A673 (cell line): ENCODE results near the gene FBXW12. TPM values are rescaled to one million over a fixed set of nuclear protein-coding genes. Genes with fewer than 3 reads are reported as not detected.

ENCODE experiments used
- BruUV-seq: library from RNA; stranded (reverse); fragments of 400-500 nt; replicated peaks from 2 replicates; lab custom pipeline; 2021; lab: Mats Ljungman, UMichigan
- CTCF ChIA-PET: fragments of 300-600 bp; sonication (Branson Sonifier 250); formaldehyde crosslinking; loops from one replicate; lab custom pipeline; 2022; ENCODE audit warnings: antibody characterized with exemption; lab: Charles Lee
- POLR2A ChIA-PET: fragments of 300-600 bp; sonication (Branson Sonifier 250); formaldehyde crosslinking; loops from one replicate; lab custom pipeline; 2022; ENCODE audit warnings: antibody characterized with exemption; ENCODE audit not compliant: low non-redundant PET; lab: Charles Lee
- DNase-seq: peaks from one replicate; pipeline ENCODE4 v3.0.0-alpha.2; 2015; ENCODE audit warnings: low spot score
- H3K27ac ChIP-seq: fragments of 200-600 bp; sonication (generic); 2 replicates; pipeline ENCODE4 v1.5.1; 2016; ENCODE audit warnings: mixed run types, low read depth, mild to moderate bottlenecking, mixed read lengths, antibody characterized with exemption, low read length; ENCODE audit not compliant: poor library complexity, severe bottlenecking
- H3K27me3 ChIP-seq: fragments of 200-600 bp; sonication (generic); replicated peaks from 2 replicates; pipeline ENCODE4 v1.6.1; 2017; ENCODE audit warnings: mixed run types, low read depth, mild to moderate bottlenecking, mixed read lengths, antibody characterized with exemption, low read length; ENCODE audit not compliant: insufficient read depth, poor library complexity
- H3K36me3 ChIP-seq: fragments of 200-600 bp; sonication (generic); 2 replicates; pipeline ENCODE4 v1.6.1; 2016; ENCODE audit warnings: mixed run types, mild to moderate bottlenecking, mixed read lengths, antibody characterized with exemption, low read length; ENCODE audit not compliant: insufficient read depth, poor library complexity, severe bottlenecking
- H3K4me1 ChIP-seq: fragments of 200-600 bp; sonication (generic); 2 replicates; pipeline ENCODE4 v1.6.1; 2017; ENCODE audit warnings: mixed run types, mild to moderate bottlenecking, mixed read lengths, antibody characterized with exemption, low read length; ENCODE audit not compliant: insufficient read depth, poor library complexity, severe bottlenecking
- H3K4me3 ChIP-seq: fragments of 200-600 bp; sonication (generic); 2 replicates; pipeline ENCODE4 v1.5.1; 2016; ENCODE audit warnings: low read depth, mixed run types, mild to moderate bottlenecking, mixed read lengths, low read length; ENCODE audit not compliant: poor library complexity, severe bottlenecking
- H3K9me3 ChIP-seq: fragments of 200-600 bp; sonication (generic); 2 replicates; pipeline ENCODE4 v1.6.1; 2016; ENCODE audit warnings: mixed run types, low read depth, mild to moderate bottlenecking, mixed read lengths, antibody characterized with exemption, low read length; ENCODE audit not compliant: poor library complexity, severe bottlenecking
- CTCF ChIP-seq: fragments of 300-800, 200-600 bp; sonication (generic); conservative IDR thresholded peaks from 2 replicates; pipeline ENCODE4 v1.5.1; 2017; ENCODE audit warnings: low read depth, mild to moderate bottlenecking, antibody characterized with exemption, low read length, moderate library complexity, mixed read lengths
- EZH2 ChIP-seq: fragments of 200-600 bp; sonication (generic); IDR thresholded peaks from 2 replicates; pipeline ENCODE4 v1.6.1; 2017; ENCODE audit warnings: borderline replicate concordance, low read depth, mild to moderate bottlenecking, mixed read lengths, antibody characterized with exemption, low read length; ENCODE audit not compliant: poor library complexity, severe bottlenecking
- intact Hi-C: fragments of 100-400 bp; cut with micrococcal nuclease; formaldehyde crosslinking; loops from one replicate; pipeline ENCODE4 v1.10.0; 2022; ENCODE audit not compliant: unreplicated experiment
- total RNA-seq: library from RNA; stranded (reverse); gene quantifications from 2 replicates; pipeline ENCODE4 v1.2.3, GENCODE V29; 2021

Gene FBXW12
- total RNA-seq, 1 experiment from 2014 or later: 0.60 TPM

- no TSS peak for BruUV-seq
- DNase-seq: no peak
- no peaks in the 10 kb centered on the region for H3K9me3 ChIP-seq
- no peak overlapping the region for H3K27ac ChIP-seq
- TF ChIP-seq CTCF (no peak), EZH2 (no peak)
- H3K27me3 ChIP-seq: no peaks in the 10 kb centered on the region
- H3K4me3 ChIP-seq: no peak overlapping the region
- intact Hi-C loops: no loop called here
- H3K36me3 ChIP-seq: no peaks in the 10 kb centered on the region
- H3K4me1 ChIP-seq: no peaks in the 10 kb centered on the region
- ChIA-PET CTCF (no interaction called here), POLR2A (no interaction called here)
Measured at GRCh38 chr3:48369693-48370332, 2.2 kb upstream of the FBXW12 start.

GRCh38 chr3:48370333-48370713, 1.7 kb upstream of the FBXW12 start:
- H3K27me3 ChIP-seq: no peaks in the 10 kb centered on the region
- intact Hi-C loops: no loop called here
- POLR2A ChIA-PET: no interaction called here
- H3K9me3 ChIP-seq: no peaks in the 10 kb centered on the region
- BruUV-seq: no TSS peak
- TF ChIP-seq EZH2: no peak
- H3K27ac ChIP-seq: no peak overlapping the region
- CTCF ChIA-PET: no interaction called here
- no peak overlapping the region for H3K4me3 ChIP-seq
- no peaks in the 10 kb centered on the region for H3K4me1 ChIP-seq
- no peaks in the 10 kb centered on the region for H3K36me3 ChIP-seq
- DNase-seq: no peak

- no peaks in the 10 kb centered on the region for H3K36me3 ChIP-seq
- CTCF ChIA-PET: no interaction called here
- intact Hi-C loops: no loop called here
Measured at GRCh38 chr3:48372377-48372770, 355 bp downstream of the FBXW12 start.

More at GRCh38 chr3:48372377-48372770, 355 bp downstream of the FBXW12 start:
- H3K27me3 ChIP-seq: no peaks in the 10 kb centered on the region
- H3K27ac ChIP-seq: no peak overlapping the region
- DNase-seq: no peak
- no peaks in the 10 kb centered on the region for H3K4me1 ChIP-seq
- TF ChIP-seq CTCF (no peak), EZH2 (no peak)
- H3K4me3 ChIP-seq: no peak overlapping the region
- POLR2A ChIA-PET: no interaction called here
- no peaks in the 10 kb centered on the region for H3K9me3 ChIP-seq
- no TSS peak for BruUV-seq
